ENCODE data around the gene IGF1.

- no peak for TF ChIP-seq TEAD4 (IDR thresholded peaks at IDR 0.05)
- no peak for TF ChIP-seq TCF12 (IDR thresholded peaks at IDR 0.05; ENCODE audit: low read depth)
- TF ChIP-seq TAF1 (IDR thresholded peaks at IDR 0.05; ENCODE audit: low read depth) = no peak
Observed at GRCh38 chr12:102514696-102515095, 34.3 kb upstream of the IGF1 start.

Measured in Ishikawa (cell line).